Measurements from ENCODE around the gene COL9A3.

COL9A3 gene

GRCh38 chr20:62792182-62792939, 24.5 kb upstream of the COL9A3 start:
- WGBS = 53% methylated on average over 9 of the region's 9 CpGs

GRCh38 chr20:62792940-62793756, 23.7 kb upstream of the COL9A3 start:
- H3K79me1 ChIP-seq (replicated peaks; ENCODE audit: low read length, poor library complexity, severe bottlenecking) = peaks cover 10% of the 10 kb centered on the region
- peak overlapping the region in 1 of 2 experiments; percentile 87 for H3K14ac ChIP-seq (ENCODE audit: low read length in 2 of 2)
- DNase-seq = no peak
- no peak overlapping the region for H2BK5ac ChIP-seq (ENCODE audit: low read depth, low read length, poor library complexity, severe bottlenecking)
- peak overlapping the region; percentile 99 for H4K91ac ChIP-seq (ENCODE audit: low read length)
- peak overlapping the region; percentile 99 for H4K8ac ChIP-seq (ENCODE audit: low read length)
- no peak overlapping the region for H3K27ac ChIP-seq (ENCODE audit: low read length, poor library complexity, severe bottlenecking)
- H2BK120ac ChIP-seq (ENCODE audit: low read depth, low read length) = no peak overlapping the region
- peak overlapping the region; percentile 82 to 96 for H2BK12ac ChIP-seq (ENCODE audit: low read length in 2 of 2)
- peaks cover 10 to 15% of the 10 kb centered on the region in 2 experiments for H3K27me3 ChIP-seq (ENCODE audit: control insufficient read depth in 1 of 2, insufficient read depth in 1 of 2, low read length in 2 of 2)
- H3K4me1 ChIP-seq (ENCODE audit: control insufficient read depth, insufficient read depth, low read depth, low read length) = peaks cover 50% of the 10 kb centered on the region
- peak overlapping the region; percentile 96 to 97 for H3K18ac ChIP-seq (ENCODE audit: low read depth in 1 of 2, low read length in 2 of 2)
- no peak overlapping the region for H3K23ac ChIP-seq (ENCODE audit: low read length in 2 of 2)
- H3K9ac ChIP-seq (ENCODE audit: low read length) = peak overlapping the region; percentile 82
- peak overlapping the region; percentile 79 for H2AFZ ChIP-seq (ENCODE audit: low read depth, low read length)
- H2BK15ac ChIP-seq (ENCODE audit: low read depth, poor library complexity, severe bottlenecking) = no peak overlapping the region
- H2AK5ac ChIP-seq (ENCODE audit: low read length, severe bottlenecking) = peak overlapping the region; percentile 38
- WGBS = 85% methylated on average over 22 of the region's 22 CpGs
- H3K9me3 ChIP-seq (ENCODE audit: control insufficient read depth, low read length) = no peaks in the 10 kb centered on the region
- peak overlapping the region in 1 of 2 experiments; percentile 69 for H3K4me3 ChIP-seq (ENCODE audit: insufficient read depth in 1 of 2, low read depth in 1 of 2, low read length in 2 of 2)
- peaks cover 8 to 11% of the 10 kb centered on the region in 2 experiments for H3K36me3 ChIP-seq (ENCODE audit: control insufficient read depth in 1 of 2, insufficient read depth in 2 of 2, low read depth in 1 of 2, low read length in 2 of 2)
- H3K4ac ChIP-seq (ENCODE audit: low read depth in 1 of 2, low read length in 2 of 2) = peak overlapping the region; percentile 93 to 96
- no peak overlapping the region for H3K4me2 ChIP-seq (ENCODE audit: low read length, poor library complexity, severe bottlenecking)

More at GRCh38 chr20:62792182-62792939, 24.5 kb upstream of the COL9A3 start:
- no peak overlapping the region for H2BK5ac ChIP-seq (ENCODE audit: low read depth, low read length, poor library complexity, severe bottlenecking)
- H2BK12ac ChIP-seq (ENCODE audit: low read length in 2 of 2) = peak overlapping the region; percentile 20 to 38
- peaks cover 13 to 15% of the 10 kb centered on the region in 2 experiments for H3K27me3 ChIP-seq (ENCODE audit: control insufficient read depth in 1 of 2, insufficient read depth in 1 of 2, low read length in 2 of 2)
- H2AFZ ChIP-seq (ENCODE audit: low read depth, low read length) = no peak overlapping the region
- H3K9ac ChIP-seq (ENCODE audit: low read length) = no peak overlapping the region
- H3K23ac ChIP-seq (ENCODE audit: low read length in 2 of 2) = no peak overlapping the region
- peaks cover 5% of the 10 kb centered on the region for H3K79me1 ChIP-seq (replicated peaks; ENCODE audit: low read length, poor library complexity, severe bottlenecking)
- H3K4ac ChIP-seq (ENCODE audit: low read depth in 1 of 2, low read length in 2 of 2) = peak overlapping the region in 1 of 2 experiments; percentile 70
- peaks cover 0 to 3% of the 10 kb centered on the region in 2 experiments for H3K36me3 ChIP-seq (ENCODE audit: control insufficient read depth in 1 of 2, insufficient read depth in 2 of 2, low read depth in 1 of 2, low read length in 2 of 2)
- no peak overlapping the region for H2BK120ac ChIP-seq (ENCODE audit: low read depth, low read length)
- DNase-seq = peak; percentile 87
- H4K8ac ChIP-seq (ENCODE audit: low read length) = no peak overlapping the region
- H3K4me1 ChIP-seq (ENCODE audit: control insufficient read depth, insufficient read depth, low read depth, low read length) = peaks cover 42% of the 10 kb centered on the region
- H3K27ac ChIP-seq (ENCODE audit: low read length, poor library complexity, severe bottlenecking) = no peak overlapping the region
- peak overlapping the region; percentile 27 for H2AK5ac ChIP-seq (ENCODE audit: low read length, severe bottlenecking)
- no peak overlapping the region for H3K4me2 ChIP-seq (ENCODE audit: low read length, poor library complexity, severe bottlenecking)
- H3K14ac ChIP-seq (ENCODE audit: low read length in 2 of 2) = peak overlapping the region in 1 of 2 experiments; percentile 26
- peak overlapping the region in 1 of 2 experiments; percentile 14 for H3K18ac ChIP-seq (ENCODE audit: low read depth in 1 of 2, low read length in 2 of 2)
- no peaks in the 10 kb centered on the region for H3K9me3 ChIP-seq (ENCODE audit: control insufficient read depth, low read length)
- no peak overlapping the region for H2BK15ac ChIP-seq (ENCODE audit: low read depth, poor library complexity, severe bottlenecking)
- no peak overlapping the region for H3K4me3 ChIP-seq (ENCODE audit: insufficient read depth in 1 of 2, low read depth in 1 of 2, low read length in 2 of 2)
- peak overlapping the region; percentile 36 for H4K91ac ChIP-seq (ENCODE audit: low read length)

GRCh38 chr20:62793757-62794006, 23.2 kb upstream of the COL9A3 start:
- peak overlapping the region; percentile 99 for H4K91ac ChIP-seq (ENCODE audit: low read length)
- peak overlapping the region; percentile 20 for H2BK5ac ChIP-seq (ENCODE audit: low read depth, low read length, poor library complexity, severe bottlenecking)
- H3K27ac ChIP-seq (ENCODE audit: low read length, poor library complexity, severe bottlenecking) = peak overlapping the region; percentile 8
- DNase-seq = no peak
- no peaks in the 10 kb centered on the region for H3K9me3 ChIP-seq (ENCODE audit: control insufficient read depth, low read length)
- H4K8ac ChIP-seq (ENCODE audit: low read length) = peak overlapping the region; percentile 99
- H2AK5ac ChIP-seq (ENCODE audit: low read length, severe bottlenecking) = peak overlapping the region; percentile 38
- peak overlapping the region; percentile 5 to 69 for H3K4me3 ChIP-seq (ENCODE audit: insufficient read depth in 1 of 2, low read depth in 1 of 2, low read length in 2 of 2)
- H3K14ac ChIP-seq (ENCODE audit: low read length in 2 of 2) = peak overlapping the region in 1 of 2 experiments; percentile 87
- peak overlapping the region; percentile 65 for H2BK15ac ChIP-seq (ENCODE audit: low read depth, poor library complexity, severe bottlenecking)
- peak overlapping the region in 1 of 2 experiments; percentile 14 for H3K23ac ChIP-seq (ENCODE audit: low read length in 2 of 2)
- peak overlapping the region; percentile 96 to 97 for H3K18ac ChIP-seq (ENCODE audit: low read depth in 1 of 2, low read length in 2 of 2)
- peaks cover 7 to 15% of the 10 kb centered on the region in 2 experiments for H3K27me3 ChIP-seq (ENCODE audit: control insufficient read depth in 1 of 2, insufficient read depth in 1 of 2, low read length in 2 of 2)
- H2AFZ ChIP-seq (ENCODE audit: low read depth, low read length) = peak overlapping the region; percentile 79
- H2BK120ac ChIP-seq (ENCODE audit: low read depth, low read length) = peak overlapping the region; percentile 39
- WGBS = 55% methylated on average over 7 of the region's 7 CpGs
- peaks cover 12% of the 10 kb centered on the region for H3K79me1 ChIP-seq (replicated peaks; ENCODE audit: low read length, poor library complexity, severe bottlenecking)
- peak overlapping the region; percentile 82 for H3K9ac ChIP-seq (ENCODE audit: low read length)
- H3K4me1 ChIP-seq (ENCODE audit: control insufficient read depth, insufficient read depth, low read depth, low read length) = peaks cover 50% of the 10 kb centered on the region
- H3K36me3 ChIP-seq (ENCODE audit: control insufficient read depth in 1 of 2, insufficient read depth in 2 of 2, low read depth in 1 of 2, low read length in 2 of 2) = peaks cover 13 to 17% of the 10 kb centered on the region in 2 experiments
- peak overlapping the region; percentile 82 to 96 for H2BK12ac ChIP-seq (ENCODE audit: low read length in 2 of 2)
- H3K4me2 ChIP-seq (ENCODE audit: low read length, poor library complexity, severe bottlenecking) = peak overlapping the region; percentile 26
- peak overlapping the region; percentile 93 to 96 for H3K4ac ChIP-seq (ENCODE audit: low read depth in 1 of 2, low read length in 2 of 2)

Data from mesenchymal stem cell (in vitro differentiated cells and primary cell).